Astrocyte of the spinal cord (primary cell): ENCODE results near the gene HK2.
"Not testable (repeated sequence)": the region's sequence is repeated elsewhere in the genome, so short reads cannot be mapped to it uniquely, and the experiment has no call there.

Experiments
- DNase-seq: peaks from one replicate; pipeline ENCODE4 v3.0.0; 2011; ENCODE audit warnings: low read depth, low spot score
- H3K4me3 ChIP-seq: 2 replicates; pipeline ENCODE4 v1.5.1; 2011; ENCODE audit warnings: low read depth, mild to moderate bottlenecking, low read length, moderate library complexity
- CTCF ChIP-seq: IDR thresholded peaks from 2 replicates; pipeline ENCODE4 v1.5.1; 2012; ENCODE audit warnings: low read depth, mild to moderate bottlenecking, low read length, inconsistent platforms
- in situ Hi-C: cut with HindIII; loops from 2 replicates; pipeline ENCODE4 v1.10.0; 2017; ENCODE audit warnings: low sequenced_read_pairs

The HK2 gene

GRCh38 chr2:74833418-74834233 is at the start of gene HK2:
Gene HK2 (plus strand): TSS chr2:74834127. CDS start chr2:74834581, 454 bp downstream.
- DNase-seq, result peak; percentile 84
- no peak for TF ChIP-seq CTCF
- peak within 1 kb of the TSS; percentile 54 for H3K4me3 ChIP-seq
- in situ Hi-C loops, result no loop called here

DNA sequence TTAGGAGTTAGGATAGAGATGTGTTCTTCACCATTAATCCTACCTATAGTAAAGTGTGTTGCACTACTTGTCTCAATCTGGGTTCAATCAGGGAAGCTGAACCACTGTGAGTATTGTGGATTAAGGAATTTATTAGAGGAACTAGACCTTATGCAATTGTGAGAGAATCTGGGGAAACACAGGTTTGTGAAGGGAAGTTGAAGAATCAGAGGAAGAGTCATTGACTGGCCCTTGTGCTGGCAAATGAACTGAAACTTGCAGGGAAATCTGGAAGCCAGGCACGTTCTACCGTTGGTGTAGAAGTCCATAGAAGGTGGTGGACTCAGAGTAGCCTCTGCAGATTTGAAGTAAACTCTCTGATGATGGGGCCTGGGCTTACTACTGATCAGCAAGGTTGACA is 44.7 kb upstream of the HK2 start:
- no peak for TF ChIP-seq CTCF
- no peak for DNase-seq
- H3K4me3 ChIP-seq, result no peak overlapping the region
- in situ Hi-C loops, result no loop called here

DNA sequence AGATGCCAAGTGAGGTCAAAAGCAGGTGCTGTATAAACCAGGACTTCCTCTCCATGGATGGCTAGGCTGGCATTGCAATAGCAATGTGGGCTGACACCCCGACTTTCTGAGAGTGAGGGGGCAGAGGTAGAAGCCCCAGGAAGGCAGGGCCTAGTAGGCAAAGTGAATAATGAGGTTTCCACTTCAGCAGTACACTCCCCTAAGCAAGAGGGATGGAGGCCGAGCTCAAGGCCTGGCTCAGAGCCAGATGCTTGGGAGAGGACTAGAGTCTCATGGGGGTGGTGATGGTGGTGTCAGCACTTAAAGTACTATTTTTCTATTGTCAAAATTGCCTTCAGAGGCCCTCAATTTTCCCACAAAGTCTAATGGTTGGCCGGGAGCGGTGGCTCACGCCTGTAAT is 41.6 kb upstream of the HK2 start:
- no peak for TF ChIP-seq CTCF
- DNase-seq, result no peak
- H3K4me3 ChIP-seq, result no peak overlapping the region
- in situ Hi-C loops, result no loop called here

DNA sequence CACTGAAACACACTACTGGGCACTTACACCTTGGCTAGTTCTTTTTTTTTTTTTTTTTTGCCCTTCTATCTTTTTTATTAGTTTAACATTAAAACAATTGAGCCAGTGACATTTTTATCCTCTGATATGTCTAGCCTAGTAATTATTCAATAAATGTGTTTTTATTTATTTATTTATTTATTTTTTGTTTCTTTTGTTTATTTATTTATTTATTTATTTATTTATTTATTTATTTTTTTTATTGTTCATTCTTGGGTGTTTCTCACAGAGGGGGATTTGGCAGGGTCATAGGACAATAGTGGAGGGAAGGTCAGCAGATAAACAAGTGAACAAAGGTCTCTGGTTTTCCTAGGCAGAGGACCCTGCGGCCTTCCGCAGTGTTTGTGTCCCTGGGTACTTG is 39.0 kb upstream of the HK2 start:
- H3K4me3 ChIP-seq, in situ Hi-C loops, DNase-seq: not testable (repeated sequence)

GRCh38 chr2:74806355-74806839 is 27.5 kb upstream of the HK2 start:
- in situ Hi-C loops, result no loop called here
- DNase-seq, result no peak
- no peak for TF ChIP-seq CTCF
- H3K4me3 ChIP-seq, result no peak overlapping the region

GRCh38 chr2:74806920-74807319 is 27.0 kb upstream of the HK2 start:
- no peak for DNase-seq
- no peak overlapping the region for H3K4me3 ChIP-seq
- in situ Hi-C loops, result no loop called here

More at GRCh38 chr2:74806920-74807319, 27.0 kb upstream of the HK2 start:
- TF ChIP-seq CTCF, result no peak
